ENCODE results near the gene ATP2B3.

The ATP2B3 gene

GRCh38 chrX:153507484-153508178 is 9.8 kb upstream of the ATP2B3 start:
- DNase-seq, result peak in 55 of 56 donors; percentile 2 to 88 (median 55)

GRCh38 chrX:153509592-153509991 is 7.8 kb upstream of the ATP2B3 start:
- no peak for DNase-seq

GRCh38 chrX:153510383-153510782 is 7.1 kb upstream of the ATP2B3 start:
- DNase-seq, result no peak

GRCh38 chrX:153511784-153512500 is 5.5 kb upstream of the ATP2B3 start:
- DNase-seq, result no peak

GRCh38 chrX:153512501-153512893 is 4.9 kb upstream of the ATP2B3 start:
- no peak for DNase-seq

- no peak for DNase-seq
Measured at GRCh38 chrX:153513265-153513664, 4.2 kb upstream of the ATP2B3 start.

- no peak for DNase-seq
Measured at GRCh38 chrX:153514259-153514658, 3.2 kb upstream of the ATP2B3 start.

GRCh38 chrX:153515435-153515834 is 2.0 kb upstream of the ATP2B3 start:
- no peak for DNase-seq

GRCh38 chrX:153516073-153516472 is 1.4 kb upstream of the ATP2B3 start:
- no peak for DNase-seq

GRCh38 chrX:153517946-153518834 is 748 bp downstream of the ATP2B3 start:
- no peak for DNase-seq

GRCh38 chrX:153519569-153520286 is 2.3 kb downstream of the ATP2B3 start:
- DNase-seq, result no peak

- no peak for DNase-seq
Measured at GRCh38 chrX:153520287-153520917, 3.0 kb downstream of the ATP2B3 start.

- DNase-seq, result peak in 26 of 56 donors; percentile 1 to 66 (median 19)
Measured at GRCh38 chrX:153521034-153521433, 3.6 kb downstream of the ATP2B3 start.

GRCh38 chrX:153522259-153522658 is 4.8 kb downstream of the ATP2B3 start:
- no peak for DNase-seq

- DNase-seq, result no peak
Measured at GRCh38 chrX:153523269-153523668, 5.8 kb downstream of the ATP2B3 start.

GRCh38 chrX:153524234-153524633 is 6.8 kb downstream of the ATP2B3 start:
- no peak for DNase-seq

GRCh38 chrX:153525451-153525850 is 8.0 kb downstream of the ATP2B3 start:
- no peak for DNase-seq

GRCh38 chrX:153526042-153526441 is 8.6 kb downstream of the ATP2B3 start:
- DNase-seq, result no peak

GRCh38 chrX:153526801-153527200 is 9.4 kb downstream of the ATP2B3 start:
- DNase-seq, result no peak

GRCh38 chrX:153527208-153527607 is 9.8 kb downstream of the ATP2B3 start:
- DNase-seq, result no peak
